GM13976 (cell line): ENCODE data around the gene TIFAB.

Experiments used
- DNase-seq: peaks from one replicate; pipeline ENCODE4 v3.0.0; 2012; ENCODE audit warnings: low spot score
- CTCF ChIP-seq: IDR thresholded peaks from 2 replicates; pipeline ENCODE4 v1.5.1; 2012; ENCODE audit warnings: borderline replicate concordance, mild to moderate bottlenecking; ENCODE audit not compliant: insufficient read depth; ENCODE audit errors: extremely low read depth, missing control alignments, control extremely low read depth
- in situ Hi-C: fragments of 300-500 bp; cut with MboI; formaldehyde crosslinking; loops from one replicate; pipeline ENCODE4 v1.12.0; 2022; ENCODE audit warnings: low sequenced_read_pairs, mixed read lengths, inconsistent platforms; ENCODE audit not compliant: unreplicated experiment

The TIFAB gene

GRCh38 chr5:135437422-135437795, 14.7 kb downstream of the TIFAB start:
- DNase-seq, result peak; percentile 23
- no peak for TF ChIP-seq CTCF
- in situ Hi-C loops, result no loop called here

- in situ Hi-C loops, result no loop called here
- no peak for TF ChIP-seq CTCF
- DNase-seq, result peak; percentile 39
Measured at GRCh38 chr5:135436951-135437418, 15.2 kb downstream of the TIFAB start.

GRCh38 chr5:135435467-135436330, 16.5 kb downstream of the TIFAB start:
- peak; percentile 18 for DNase-seq
- in situ Hi-C loops, result no loop called here
- no peak for TF ChIP-seq CTCF

GRCh38 chr5:135434591-135435466, 17.3 kb downstream of the TIFAB start:
- TF ChIP-seq CTCF, result no peak
- DNase-seq, result no peak
- in situ Hi-C loops, result no loop called here

GRCh38 chr5:135433681-135434426, 18.3 kb downstream of the TIFAB start:
- in situ Hi-C loops, result no loop called here
- no peak for DNase-seq
- no peak for TF ChIP-seq CTCF

- in situ Hi-C loops, result no loop called here
- no peak for DNase-seq
- no peak for TF ChIP-seq CTCF
Measured at GRCh38 chr5:135432113-135432512, 20.0 kb downstream of the TIFAB start.
